ENCODE measurements around the gene TTLL5. TPM values are rescaled to one million over a fixed set of nuclear protein-coding genes. Genes with fewer than 3 reads are reported as not detected.

TTLL5 gene
- total and polyA plus RNA-seq, 8 donors, result 10.1 to 48.4 (median 17.3) TPM

DNA sequence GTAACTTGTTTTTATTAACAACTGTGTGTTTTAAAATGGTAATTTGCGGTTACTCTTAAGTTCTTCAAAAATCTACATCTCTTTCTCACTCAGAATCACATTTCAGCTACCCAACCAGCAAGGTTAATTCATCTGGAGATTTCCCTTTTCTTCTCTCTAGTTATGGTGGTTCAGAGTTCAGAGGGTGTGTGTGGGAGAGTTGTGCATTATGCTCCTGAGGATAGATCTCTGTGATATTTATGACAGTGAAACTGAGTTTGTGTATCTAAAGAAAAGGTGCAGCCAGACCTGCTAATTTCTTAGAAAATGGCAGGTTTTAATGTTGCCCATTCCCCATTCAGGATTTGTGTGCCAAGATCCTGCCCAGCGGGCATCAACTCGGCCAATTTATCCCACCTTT is 73.8 kb downstream of the TTLL5 start:
- H3K36me3 ChIP-seq, result peaks cover 0 to 30% (median 28%) of the 10 kb centered on the region in 4 donors
- no peaks in the 10 kb centered on the region for H3K9me3 ChIP-seq
- H3K4me3 ChIP-seq, result no peak overlapping the region
- no peaks in the 10 kb centered on the region for H3K27me3 ChIP-seq
- no peak overlapping the region for H3K27ac ChIP-seq
- no peaks in the 10 kb centered on the region for H3K4me1 ChIP-seq
- intact Hi-C loops (cut with DNase I; ENCODE audit: low total_unique reads), result no loop called here
- TF ChIP-seq, protein P1, sequence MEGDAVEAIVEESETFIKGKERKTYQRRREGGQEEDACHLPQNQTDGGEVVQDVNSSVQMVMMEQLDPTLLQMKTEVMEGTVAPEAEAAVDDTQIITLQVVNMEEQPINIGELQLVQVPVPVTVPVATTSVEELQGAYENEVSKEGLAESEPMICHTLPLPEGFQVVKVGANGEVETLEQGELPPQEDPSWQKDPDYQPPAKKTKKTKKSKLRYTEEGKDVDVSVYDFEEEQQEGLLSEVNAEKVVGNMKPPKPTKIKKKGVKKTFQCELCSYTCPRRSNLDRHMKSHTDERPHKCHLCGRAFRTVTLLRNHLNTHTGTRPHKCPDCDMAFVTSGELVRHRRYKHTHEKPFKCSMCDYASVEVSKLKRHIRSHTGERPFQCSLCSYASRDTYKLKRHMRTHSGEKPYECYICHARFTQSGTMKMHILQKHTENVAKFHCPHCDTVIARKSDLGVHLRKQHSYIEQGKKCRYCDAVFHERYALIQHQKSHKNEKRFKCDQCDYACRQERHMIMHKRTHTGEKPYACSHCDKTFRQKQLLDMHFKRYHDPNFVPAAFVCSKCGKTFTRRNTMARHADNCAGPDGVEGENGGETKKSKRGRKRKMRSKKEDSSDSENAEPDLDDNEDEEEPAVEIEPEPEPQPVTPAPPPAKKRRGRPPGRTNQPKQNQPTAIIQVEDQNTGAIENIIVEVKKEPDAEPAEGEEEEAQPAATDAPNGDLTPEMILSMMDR (IDR thresholded peaks at IDR 0.05), result no peak
- TF ChIP-seq POLR2AphosphoS5 (IDR thresholded peaks at IDR 0.05), result no peak
- no peak for TF ChIP-seq EP300 (IDR thresholded peaks at IDR 0.05)
- no peak for TF ChIP-seq POLR2A (IDR thresholded peaks at IDR 0.05)
- 65 to 94% (median 67%) methylated on average over 3 of the region's 3 CpGs for WGBS, 5 donors
- DNase-seq, result no peak

DNA sequence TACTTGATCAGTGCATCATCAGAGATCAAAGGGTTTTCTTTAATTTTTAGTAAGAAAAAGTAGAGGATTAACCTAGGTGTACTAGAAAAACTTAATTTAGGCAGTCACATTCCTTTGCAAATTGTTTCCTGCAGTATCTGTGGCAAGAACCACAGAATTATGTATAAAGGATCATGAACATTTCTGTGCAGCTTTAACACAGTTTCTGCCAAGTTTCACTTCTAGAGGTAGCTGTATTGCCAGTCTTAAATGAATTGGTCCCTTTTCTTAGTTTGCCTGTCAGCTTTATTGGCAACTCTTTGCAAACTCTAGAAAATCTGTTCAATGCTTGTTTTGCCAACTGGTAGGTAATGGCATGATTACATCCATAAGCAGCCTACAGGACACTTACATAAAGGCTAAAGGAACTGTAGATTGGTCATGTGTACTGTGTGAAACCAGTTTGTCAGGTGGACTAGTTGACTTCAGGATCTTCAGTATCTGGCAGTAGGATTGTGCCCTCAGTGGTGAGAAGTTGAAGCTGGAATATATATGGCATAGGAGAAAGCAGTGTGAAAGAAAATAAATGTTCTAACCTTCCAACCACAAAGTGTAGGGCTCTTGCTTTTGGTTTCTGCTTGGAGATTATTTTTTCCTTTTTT is 75.9 kb downstream of the TTLL5 start:
- H3K9me3 ChIP-seq, result no peaks in the 10 kb centered on the region
- H3K4me3 ChIP-seq, result no peak overlapping the region
- H3K27me3 ChIP-seq, result no peaks in the 10 kb centered on the region
- TF ChIP-seq EP300 (IDR thresholded peaks at IDR 0.05), result no peak
- TF ChIP-seq, protein P1 (IDR thresholded peaks at IDR 0.05), result no peak
- TF ChIP-seq POLR2A (IDR thresholded peaks at IDR 0.05), result no peak
- TF ChIP-seq POLR2AphosphoS5 (IDR thresholded peaks at IDR 0.05), result no peak
- no peaks in the 10 kb centered on the region for H3K4me1 ChIP-seq
- intact Hi-C loops (cut with DNase I; ENCODE audit: low total_unique reads), result no loop called here
- H3K36me3 ChIP-seq, result peaks cover 0 to 30% (median 28%) of the 10 kb centered on the region in 4 donors
- no peak overlapping the region for H3K27ac ChIP-seq
- DNase-seq, result no peak

DNA sequence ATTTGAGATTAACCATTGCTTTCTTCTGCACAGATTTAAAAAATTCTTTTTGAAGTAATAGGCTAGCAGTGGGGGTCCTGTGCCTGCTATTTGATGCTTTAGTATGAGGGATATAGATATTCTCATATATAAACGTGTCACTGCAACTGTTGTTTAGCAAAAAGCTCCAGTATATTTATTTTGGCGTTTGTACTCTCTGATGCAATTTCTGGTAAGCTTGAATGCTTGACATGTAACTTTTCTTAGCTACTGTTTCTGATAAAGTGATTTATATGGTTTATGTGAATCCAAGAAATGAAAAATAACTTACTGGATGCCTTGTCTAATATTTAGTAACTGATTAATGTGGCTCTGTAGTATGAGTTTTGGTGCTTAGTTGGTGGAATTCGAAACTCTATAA is 77.1 kb downstream of the TTLL5 start:
- Histone ChIP-seq H3K4me1 (no peaks in the 10 kb centered on the region), H3K9me3 (no peaks in the 10 kb centered on the region), H3K27me3 (no peaks in the 10 kb centered on the region), H3K4me3 (no peak overlapping the region), H3K27ac (no peak overlapping the region), H3K36me3 (peaks cover 0 to 28% (median 25%) of the 10 kb centered on the region in 4 donors)
- 67 to 78% (median 73%) methylated on average over 3 of the region's 3 CpGs for WGBS, 5 donors
- TF ChIP-seq POLR2AphosphoS5 (IDR thresholded peaks at IDR 0.05) (no peak), POLR2A (IDR thresholded peaks at IDR 0.05) (no peak)
- no peak for DNase-seq
- intact Hi-C loops (cut with DNase I; ENCODE audit: low total_unique reads), result no loop called here

DNA sequence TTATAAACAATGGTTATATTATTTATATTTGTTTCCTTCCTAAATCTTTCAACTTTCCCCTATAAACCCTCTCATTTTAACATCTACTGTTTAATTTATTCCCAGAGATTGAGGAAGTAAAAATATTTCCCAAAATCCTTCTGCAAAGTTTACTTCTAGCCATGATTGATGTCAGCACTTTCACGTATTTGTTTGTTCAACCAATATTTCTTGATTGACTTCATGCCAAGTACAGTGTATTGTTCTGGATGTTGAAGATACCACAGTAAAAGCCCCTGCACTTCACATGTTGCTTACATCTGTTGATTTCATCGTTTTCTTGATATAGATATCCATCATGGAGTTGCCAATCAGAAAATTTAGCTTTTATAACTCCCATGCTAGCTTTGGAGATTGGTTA is 81.8 kb downstream of the TTLL5 start:
- DNase-seq, result no peak
- TF ChIP-seq, protein P1 (IDR thresholded peaks at IDR 0.05), result no peak
- no peak for TF ChIP-seq POLR2AphosphoS5 (IDR thresholded peaks at IDR 0.05)
- TF ChIP-seq POLR2A (IDR thresholded peaks at IDR 0.05), result no peak
- no peak for TF ChIP-seq EP300 (IDR thresholded peaks at IDR 0.05)
- Histone ChIP-seq H3K4me3 (no peak overlapping the region), H3K36me3 (peaks cover 0 to 37% (median 34%) of the 10 kb centered on the region in 4 donors), H3K4me1 (no peaks in the 10 kb centered on the region), H3K27me3 (no peaks in the 10 kb centered on the region), H3K9me3 (no peaks in the 10 kb centered on the region), H3K27ac (no peak overlapping the region)
- WGBS, 5 donors, result 22 to 50% (median 27%) methylated on average over 2 of the region's 2 CpGs
- intact Hi-C loops (cut with DNase I; ENCODE audit: low total_unique reads), result no loop called here

DNA sequence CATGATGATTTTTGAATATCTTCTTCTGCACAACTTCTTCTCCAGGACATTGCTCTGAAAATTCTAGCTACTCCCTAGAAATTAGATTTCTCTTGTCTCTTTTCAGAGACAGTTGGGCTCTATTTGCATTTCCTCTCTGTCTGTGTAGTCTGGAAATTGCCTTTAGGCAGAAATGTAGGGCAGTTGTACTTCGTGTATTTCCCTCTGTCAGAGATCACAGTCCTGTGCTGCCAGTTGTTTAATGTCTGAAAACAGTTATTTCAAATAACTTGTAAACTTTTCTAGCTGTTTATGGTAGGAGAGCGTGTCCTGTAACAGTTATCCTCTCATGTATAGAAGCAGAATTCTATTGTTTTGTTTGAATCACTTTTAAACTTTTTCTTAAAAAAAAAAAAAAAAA is 86.9 kb downstream of the TTLL5 start:
- TF ChIP-seq POLR2AphosphoS5 (IDR thresholded peaks at IDR 0.05) (no peak), EP300 (IDR thresholded peaks at IDR 0.05) (no peak), POLR2A (IDR thresholded peaks at IDR 0.05) (no peak)
- TF ChIP-seq, protein P1 (IDR thresholded peaks at IDR 0.05), result no peak
- no peaks in the 10 kb centered on the region for H3K9me3 ChIP-seq
- H3K4me1 ChIP-seq, result no peaks in the 10 kb centered on the region
- DNase-seq, result no peak
- 75 to 84% (median 81%) methylated on average over 2 of the region's 2 CpGs for WGBS, 5 donors
- no peak overlapping the region for H3K4me3 ChIP-seq
- no peak overlapping the region for H3K27ac ChIP-seq
- peaks cover under 1 to 48% (median 44%) of the 10 kb centered on the region in 4 donors for H3K36me3 ChIP-seq
- no peaks in the 10 kb centered on the region for H3K27me3 ChIP-seq
- intact Hi-C loops (cut with DNase I; ENCODE audit: low total_unique reads), result no loop called here
